Stimulated activated CD8-positive, alpha-beta memory T cell treated with anti-CD3 and anti-CD28 coated beads, Interleukin-4, amount 100 ng/mL, for 48 hours (primary cell): Measurements from ENCODE around the gene PNCK.
"Not testable (repeated sequence)": the region's sequence is repeated elsewhere in the genome, so short reads cannot be mapped to it uniquely, and the experiment has no call there.

Experiments
- DNase-seq: peaks from one replicate; pipeline ENCODE4 v3.0.0-alpha.2; 2020

PNCK gene

DNA sequence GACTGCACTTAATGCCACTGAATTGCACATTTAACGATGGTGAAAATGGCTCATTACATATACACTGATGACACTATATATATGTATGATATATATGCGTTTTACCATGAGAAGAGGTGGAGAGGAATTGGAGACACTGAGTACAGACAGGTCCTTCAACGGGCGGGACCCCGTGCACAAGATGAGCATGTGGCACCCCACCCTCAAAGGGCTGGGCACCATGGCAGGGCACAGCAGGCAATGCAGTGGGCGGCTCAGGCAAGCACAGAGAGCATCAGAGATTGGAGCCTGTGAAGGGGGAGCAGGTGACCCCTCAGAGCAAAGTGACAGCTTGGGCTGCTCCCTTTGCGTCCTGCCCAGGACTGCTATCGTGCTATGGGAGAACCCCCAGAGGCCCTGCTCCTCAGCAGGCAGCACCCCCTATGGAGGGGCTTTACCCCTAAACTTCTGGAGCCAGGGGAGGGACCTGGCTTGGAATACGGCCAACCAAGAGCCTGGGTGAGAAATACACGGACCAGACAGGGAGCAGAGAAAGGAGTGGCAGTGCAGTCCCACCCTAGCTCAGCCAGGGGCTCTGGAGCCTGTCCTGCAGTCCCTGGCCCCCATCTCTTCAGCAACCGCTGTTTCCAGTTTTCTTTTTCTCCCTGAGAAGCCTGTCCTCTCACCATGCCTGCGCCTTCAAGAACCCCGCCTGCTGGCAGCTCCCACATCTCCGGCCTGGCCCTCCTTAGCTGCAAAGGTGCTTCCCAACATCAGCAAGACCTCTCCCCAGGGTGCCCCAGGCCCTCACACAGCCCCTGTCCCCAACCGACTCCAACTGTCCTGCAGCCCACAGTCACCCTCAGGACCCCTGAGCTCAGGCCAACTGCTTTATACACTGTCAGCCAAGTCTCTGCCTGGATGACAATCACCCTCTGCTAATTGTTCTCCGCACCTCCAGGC, 24.6 kb upstream of the PNCK start:
- no peak for DNase-seq

DNA sequence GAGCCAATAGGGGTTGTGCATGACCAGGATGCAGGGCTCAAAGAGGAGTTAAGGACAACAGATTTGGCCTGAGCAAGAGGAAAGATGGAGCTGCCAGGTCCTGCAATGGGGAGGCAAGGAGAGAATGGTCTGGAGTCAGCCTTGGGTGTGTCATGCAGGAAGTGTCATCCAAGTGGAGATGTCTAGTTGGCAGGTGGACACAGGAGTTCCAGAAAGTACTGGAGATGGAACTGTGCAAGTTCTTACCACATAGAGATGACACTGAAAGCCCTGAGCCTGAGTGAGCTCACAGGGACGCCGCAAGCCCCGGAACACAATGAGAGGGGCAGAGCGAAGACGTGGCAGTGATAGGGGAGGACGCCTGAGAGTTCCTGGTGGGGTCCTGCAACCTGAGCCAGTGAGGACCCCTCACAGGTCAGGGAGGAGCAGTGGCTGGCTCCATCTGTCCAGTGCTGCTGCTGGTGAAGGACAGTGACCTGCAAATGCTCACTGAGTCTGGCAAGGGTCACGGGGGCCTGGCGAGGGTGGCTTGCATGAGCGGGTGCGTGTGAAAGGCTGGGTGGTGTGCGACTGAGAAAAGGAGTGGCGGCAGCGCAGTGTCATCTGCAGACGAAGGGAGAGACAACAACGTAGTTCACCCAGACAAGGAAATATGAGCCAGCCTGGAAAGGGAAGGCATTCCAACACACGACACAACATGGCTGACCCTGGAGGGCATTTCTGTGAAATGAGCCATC, 23.5 kb upstream of the PNCK start:
- DNase-seq = not testable (repeated sequence)

DNA sequence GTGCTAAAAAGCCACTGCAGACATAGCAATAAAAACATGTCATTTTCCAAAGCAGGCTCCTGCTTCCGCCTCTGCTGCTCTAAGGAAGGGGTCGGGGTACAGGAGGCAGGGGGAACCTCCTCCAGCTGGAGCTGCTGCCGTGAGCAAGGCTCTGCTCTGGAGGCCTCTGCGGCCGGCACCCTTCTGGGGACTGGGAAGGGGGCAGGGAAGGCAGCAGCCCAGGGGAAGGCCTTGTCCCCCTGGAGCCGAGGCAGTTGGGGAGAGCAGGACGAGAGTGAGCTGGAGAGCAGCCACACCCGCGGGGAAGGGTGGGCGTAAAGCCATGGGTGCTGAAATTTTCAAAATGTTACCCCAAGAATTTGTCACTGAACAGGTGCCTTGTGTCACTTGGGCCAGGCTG, 22.9 kb upstream of the PNCK start:
- DNase-seq = not testable (repeated sequence)

DNA sequence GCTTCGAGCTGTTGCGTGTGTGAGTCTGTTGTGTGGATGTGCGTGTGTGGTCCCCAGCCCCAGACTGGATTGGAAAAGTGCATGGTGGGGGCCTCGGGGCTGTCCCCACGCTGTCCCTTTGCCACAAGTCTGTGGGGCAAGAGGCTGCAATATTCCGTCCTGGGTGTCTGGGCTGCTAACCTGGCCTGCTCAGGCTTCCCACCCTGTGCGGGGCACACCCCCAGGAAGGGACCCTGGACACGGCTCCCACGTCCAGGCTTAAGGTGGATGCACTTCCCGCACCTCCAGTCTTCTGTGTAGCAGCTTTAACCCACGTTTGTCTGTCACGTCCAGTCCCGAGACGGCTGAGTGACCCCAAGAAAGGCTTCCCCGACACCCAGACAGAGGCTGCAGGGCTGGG, 22.5 kb upstream of the PNCK start:
- no peak for DNase-seq

DNA sequence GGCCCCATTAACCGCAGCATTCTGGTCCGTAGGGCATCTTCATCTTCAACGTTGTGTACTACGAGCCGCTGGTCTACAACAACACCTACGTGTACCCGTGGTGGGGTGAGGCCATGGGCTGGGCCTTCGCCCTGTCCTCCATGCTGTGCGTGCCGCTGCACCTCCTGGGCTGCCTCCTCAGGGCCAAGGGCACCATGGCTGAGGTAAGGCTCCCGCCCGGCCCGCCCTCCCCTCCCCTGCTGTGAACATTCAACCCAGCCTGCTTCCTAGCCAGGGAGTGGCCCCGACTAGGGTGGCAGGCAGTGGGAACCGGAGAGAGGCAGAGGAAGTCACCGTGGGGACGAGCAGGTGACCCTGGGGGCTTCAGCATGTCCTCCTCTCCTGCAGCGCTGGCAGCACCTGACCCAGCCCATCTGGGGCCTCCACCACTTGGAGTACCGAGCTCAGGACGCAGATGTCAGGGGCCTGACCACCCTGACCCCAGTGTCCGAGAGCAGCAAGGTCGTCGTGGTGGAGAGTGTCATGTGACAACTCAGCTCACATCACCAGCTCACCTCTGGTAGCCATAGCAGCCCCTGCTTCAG, 21.2 kb upstream of the PNCK start:
- no peak for DNase-seq

DNA sequence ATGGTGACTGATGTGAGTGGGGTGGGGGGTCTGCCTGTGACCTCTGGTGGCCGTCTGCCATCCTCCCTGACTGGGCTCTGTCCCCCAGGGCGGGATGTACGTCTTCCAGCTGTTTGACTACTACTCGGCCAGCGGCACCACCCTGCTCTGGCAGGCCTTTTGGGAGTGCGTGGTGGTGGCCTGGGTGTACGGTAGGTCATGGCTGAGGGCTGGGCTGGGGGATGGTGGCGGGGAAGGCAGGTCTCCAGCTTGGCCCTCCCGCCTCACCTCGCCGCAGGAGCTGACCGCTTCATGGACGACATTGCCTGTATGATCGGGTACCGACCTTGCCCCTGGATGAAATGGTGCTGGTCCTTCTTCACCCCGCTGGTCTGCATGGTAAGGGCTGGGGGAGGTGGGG, 20.6 kb upstream of the PNCK start:
- DNase-seq = not testable (repeated sequence)

DNA sequence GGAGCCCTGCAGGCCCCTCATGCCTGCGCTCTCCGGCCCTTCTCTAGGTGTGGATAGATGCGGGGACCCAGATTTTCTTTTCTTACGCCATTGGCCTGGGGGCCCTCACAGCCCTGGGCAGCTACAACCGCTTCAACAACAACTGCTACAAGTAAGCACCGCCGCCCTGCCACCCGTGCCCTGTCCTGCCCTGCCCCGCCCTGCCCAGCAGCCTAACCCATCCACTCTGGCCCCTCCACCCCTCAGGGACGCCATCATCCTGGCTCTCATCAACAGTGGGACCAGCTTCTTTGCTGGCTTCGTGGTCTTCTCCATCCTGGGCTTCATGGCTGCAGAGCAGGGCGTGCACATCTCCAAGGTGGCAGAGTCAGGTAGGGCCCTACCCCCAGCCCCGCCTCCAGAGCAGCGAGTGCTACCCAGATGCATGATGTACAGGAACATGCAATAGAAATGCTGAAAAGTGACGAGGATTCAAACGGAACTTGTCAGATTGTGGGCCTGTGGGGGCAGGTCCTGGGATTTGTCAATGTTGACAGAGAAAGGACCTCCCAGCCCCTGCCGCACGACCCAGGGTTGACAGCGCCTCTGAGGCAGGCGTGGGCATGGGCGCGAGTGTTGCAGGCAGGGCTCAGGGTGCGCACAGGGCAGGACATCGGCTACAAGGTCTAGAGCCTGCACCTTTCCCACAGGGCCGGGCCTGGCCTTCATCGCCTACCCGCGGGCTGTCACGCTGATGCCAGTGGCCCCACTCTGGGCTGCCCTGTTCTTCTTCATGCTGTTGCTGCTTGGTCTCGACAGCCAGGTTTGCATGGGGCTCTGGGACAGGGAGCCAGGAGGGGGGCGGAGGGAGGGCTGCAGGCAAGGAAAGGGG, 19.8 kb upstream of the PNCK start:
- no peak for DNase-seq

DNA sequence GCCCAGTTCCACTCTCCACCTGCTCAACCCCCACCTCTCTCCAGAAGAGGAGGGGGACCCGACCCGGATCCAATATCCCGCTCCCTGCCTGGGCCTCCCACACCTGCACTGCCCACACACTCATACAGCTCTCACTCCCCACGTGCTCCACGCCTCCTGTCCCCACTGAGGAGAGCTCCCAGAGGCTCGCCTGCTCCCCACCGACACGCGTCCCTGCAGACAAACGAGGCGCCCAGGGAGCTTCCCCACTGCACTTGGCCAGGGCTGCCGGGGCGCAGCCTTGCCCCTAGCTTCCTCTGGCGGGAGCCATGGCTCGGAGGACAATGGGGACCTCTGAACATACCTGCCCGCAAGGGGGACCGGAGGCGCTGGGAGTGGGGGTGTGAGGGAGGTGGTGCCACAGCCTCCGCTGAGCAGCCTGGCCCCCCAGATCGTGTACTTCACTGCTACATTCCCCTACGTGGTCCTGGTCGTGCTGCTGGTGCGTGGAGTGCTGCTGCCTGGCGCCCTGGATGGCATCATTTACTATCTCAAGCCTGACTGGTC, 19.1 kb upstream of the PNCK start:
- DNase-seq = no peak

DNA sequence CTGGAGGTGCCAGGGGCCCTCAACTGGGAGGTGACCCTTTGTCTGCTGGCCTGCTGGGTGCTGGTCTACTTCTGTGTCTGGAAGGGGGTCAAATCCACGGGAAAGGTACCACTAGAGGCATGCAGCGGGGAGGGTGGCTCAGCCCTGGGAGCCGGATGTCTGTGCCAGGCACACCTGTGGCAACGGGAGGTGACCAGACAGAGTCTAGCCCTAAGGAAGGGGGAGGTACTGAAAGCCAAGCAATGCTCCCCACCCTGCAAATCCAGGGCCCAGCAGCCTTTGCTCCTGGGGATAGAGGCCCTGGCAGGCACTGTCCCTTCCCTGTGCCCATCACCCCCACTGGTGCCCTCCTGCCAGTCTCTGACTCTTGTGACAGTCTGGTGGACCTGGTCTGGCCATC, 18.4 kb upstream of the PNCK start:
- no peak for DNase-seq

DNA sequence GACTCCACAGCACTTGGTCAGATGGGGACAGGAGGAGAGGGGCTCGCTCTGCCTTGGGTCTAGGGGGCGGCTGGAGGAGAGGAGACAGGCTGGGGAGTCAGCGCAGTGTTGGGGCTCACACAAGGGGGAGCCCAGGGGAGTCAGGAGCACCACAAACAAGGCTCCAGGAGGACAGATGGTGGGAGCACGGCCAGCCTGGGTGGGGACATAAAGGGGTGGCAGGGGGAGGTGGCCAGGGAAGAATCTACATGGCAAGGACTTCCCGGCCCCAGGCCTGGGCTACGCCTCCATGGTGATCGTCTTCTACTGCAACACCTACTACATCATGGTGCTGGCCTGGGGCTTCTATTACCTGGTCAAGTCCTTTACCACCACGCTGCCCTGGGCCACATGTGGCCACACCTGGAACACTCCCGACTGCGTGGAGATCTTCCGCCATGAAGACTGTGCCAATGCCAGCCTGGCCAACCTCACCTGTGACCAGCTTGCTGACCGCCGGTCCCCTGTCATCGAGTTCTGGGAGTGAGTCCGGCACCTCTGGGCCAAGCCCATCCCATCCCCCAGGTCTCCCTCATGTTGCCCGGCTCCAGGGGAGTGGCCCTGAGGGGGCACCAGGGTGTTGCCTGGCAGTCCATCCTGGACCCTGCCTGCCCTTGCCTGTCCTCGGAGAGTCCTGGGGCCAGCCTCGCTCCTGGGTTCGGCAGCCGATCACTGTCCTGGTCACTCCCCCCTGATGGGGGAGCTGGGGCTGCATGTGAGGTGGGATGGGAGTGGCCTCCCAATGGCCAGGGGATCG, 17.6 kb upstream of the PNCK start:
- DNase-seq = not testable (repeated sequence)

DNA sequence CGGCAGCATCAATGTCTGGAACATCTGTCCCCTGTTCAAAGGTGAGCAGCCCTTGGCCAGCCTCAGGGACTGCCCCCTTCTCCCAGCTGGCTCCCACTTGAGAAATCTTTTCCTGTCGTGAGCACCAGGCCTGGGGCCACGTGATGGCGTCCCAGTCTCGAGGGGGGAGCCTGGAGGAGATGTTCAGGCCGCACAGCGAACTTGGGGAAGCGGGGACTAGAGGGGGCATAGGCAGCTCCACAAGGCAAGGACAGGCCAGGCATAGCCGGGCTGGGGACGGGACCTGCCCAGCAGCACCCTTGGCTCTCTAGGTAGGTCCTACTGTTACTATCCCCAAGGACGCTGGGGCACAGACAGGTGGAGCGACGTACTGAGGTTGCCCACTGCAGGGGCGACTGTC, 16.9 kb upstream of the PNCK start:
- no peak for DNase-seq

DNA sequence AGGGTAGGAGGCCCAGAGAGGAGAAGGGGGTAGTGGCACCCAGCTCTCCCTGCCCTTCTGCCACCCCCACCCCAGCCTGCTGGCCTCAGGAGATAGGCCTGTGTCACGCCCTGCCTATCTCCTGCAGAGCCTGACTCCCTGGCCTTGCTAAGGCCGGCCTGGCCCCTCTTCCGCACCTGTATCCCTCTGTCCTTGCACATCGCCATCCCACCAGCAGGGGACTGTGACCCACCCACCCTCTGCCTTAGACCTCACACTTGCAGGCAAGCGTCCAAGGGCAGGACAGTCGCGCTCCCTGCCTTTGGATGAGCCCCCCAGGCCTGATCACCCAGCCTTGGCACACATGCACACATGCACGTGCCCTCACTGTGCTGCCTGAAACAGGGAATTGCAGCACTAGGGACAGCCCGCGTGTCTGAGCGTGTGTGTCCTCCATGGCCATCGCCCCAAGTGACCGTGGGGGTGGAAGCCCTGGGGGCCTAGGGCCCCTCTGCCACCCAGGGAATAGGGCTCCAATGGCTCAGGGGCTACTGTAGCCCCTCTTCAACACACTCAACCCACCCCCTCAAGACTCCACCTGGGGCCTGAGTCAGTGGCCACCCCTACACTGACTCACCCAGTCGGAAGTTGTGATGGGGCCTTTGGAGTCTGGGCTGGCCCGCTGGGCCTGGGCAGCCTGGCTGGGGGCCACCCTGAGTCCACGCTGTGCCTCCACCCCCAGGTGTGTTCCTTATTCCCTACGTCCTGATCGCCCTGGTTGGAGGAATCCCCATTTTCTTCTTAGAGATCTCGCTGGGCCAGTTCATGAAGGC, 16.2 kb upstream of the PNCK start:
- DNase-seq = no peak

DNA sequence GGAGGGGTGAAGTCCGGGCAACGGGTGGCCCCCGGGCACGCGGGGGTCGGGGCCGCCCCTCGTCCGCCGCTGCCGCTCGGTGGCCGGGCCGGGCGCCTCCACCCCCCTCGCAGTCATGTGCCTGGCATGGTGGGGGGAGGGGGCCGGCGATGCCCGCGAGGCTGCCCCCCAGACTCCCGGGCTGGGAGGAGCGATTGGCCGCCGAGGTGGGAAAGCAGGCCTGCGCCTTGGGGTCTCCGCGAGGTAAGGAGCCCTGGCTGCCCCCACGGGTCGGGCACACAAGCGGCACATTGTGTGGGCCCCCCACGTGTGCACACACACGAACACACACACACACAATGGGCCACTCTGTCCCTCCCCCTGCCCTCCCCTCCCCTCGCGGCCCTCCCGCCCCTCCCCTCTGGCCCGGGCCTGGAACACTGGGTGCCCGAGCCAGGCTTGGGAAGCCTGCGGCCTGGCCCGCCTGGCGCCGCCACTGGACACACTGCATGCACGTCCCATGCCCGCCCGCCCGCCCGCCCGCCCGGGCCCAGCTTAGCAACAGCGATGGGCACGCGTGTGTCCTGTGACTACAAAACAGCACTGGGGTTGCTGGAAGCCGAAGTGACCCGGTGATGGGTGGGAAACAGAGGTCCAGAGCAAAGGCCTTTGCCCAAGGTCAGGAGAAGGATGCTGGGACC, 15.4 kb upstream of the PNCK start:
- no peak for DNase-seq

DNA sequence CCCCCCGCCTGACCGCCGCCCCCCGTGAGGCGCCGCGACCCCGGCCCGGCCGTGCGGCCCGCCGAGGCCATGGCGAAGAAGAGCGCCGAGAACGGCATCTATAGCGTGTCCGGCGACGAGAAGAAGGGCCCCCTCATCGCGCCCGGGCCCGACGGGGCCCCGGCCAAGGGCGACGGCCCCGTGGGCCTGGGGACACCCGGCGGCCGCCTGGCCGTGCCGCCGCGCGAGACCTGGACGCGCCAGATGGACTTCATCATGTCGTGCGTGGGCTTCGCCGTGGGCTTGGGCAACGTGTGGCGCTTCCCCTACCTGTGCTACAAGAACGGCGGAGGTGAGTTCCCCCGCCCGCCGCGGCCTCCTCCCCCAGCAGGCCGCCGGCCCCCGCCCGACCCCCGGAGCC, 14.9 kb upstream of the PNCK start:
- no peak for DNase-seq

DNA sequence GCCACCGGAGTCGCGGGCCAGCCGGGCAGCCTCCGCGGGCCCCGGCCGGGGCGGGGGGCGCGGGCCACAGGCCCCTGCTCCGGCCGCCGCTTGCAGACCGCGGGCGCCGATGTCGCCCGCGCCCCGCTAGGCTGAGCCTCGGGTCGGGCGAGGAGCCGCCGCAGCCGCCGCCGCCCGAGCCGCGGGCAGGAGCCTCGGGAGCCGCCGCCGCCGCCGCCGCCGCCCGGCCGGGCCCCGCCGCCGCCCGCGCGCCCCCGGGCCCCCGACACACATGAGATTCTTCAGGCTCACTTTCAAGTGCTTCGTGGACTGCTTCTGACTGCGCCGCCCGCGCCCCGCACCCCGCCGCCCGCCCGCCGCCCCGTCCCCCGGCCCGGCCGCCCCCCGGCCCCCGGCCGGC, 14.5 kb upstream of the PNCK start:
- DNase-seq = no peak

DNA sequence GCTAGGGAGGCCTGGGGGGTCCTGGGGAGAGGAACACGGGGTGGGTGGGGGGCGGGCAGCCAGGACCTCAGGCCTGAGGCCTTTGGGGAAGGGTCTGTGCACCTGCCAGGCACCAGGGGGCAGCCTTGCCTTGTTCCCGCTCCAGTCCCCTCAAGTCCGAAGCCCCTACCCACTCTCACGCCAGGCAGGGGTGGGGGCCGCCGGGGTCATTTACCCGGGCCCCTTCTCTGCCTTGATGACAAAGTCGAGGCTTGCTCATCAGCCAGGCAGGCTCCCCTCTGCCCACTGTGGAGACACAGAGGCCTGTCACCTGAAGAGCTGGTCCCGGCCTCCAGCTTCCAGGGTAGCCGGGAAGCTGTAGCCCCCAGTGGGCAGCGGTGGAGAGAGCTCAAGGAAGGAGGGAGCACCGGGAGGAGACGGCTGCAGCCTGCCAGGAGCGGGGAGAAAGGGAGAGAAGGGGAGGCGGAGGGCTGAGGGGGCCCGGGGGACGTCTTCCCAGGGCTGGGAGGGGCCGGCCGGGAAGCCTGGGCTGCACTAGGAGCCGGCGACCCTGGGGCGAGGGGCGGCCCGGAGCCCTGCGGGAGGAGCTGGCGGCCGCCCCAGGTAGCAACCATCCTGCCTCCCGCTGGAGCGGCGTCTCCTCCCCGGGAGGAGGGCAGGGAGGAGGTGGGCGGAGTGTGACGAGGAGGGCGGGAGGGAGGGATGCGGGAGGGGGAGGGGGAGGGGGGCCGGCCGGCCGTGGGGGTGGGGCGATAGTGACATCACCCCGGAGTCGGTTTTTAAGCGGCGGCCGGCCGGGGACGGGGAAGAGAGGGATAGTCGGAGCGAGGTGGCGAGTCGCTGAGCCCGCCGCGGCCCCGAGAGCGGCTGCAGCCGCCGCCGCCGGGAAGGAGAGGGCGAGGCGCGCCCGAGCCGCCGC, 13.8 kb upstream of the PNCK start, which contains the start of gene SLC6A8:
Gene SLC6A8 (plus strand): TSS at position 806 of the 919 bp plus-strand sequence. CDS start 649 bp downstream, outside the sequence.
- DNase-seq = peak; percentile 45

DNA sequence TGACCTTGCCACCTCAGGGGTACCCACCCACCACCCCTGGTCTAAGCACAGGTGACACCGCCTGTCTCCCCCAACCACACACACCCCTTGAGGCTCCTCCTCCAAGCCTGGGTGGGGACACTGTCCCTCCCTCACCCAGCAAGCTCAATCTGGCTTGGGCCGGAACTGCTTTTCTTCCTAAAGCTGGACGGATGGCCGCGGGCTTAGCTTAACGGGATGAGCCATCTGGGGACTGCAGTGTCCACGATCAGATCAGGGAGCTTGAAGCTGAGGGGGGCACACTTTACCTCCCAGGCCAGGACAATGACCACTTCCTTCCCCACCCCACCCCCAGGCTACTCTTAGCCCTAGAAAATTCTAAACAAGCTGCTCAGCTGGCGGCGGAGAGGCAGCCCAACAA, 13.1 kb upstream of the PNCK start:
- DNase-seq = no peak

DNA sequence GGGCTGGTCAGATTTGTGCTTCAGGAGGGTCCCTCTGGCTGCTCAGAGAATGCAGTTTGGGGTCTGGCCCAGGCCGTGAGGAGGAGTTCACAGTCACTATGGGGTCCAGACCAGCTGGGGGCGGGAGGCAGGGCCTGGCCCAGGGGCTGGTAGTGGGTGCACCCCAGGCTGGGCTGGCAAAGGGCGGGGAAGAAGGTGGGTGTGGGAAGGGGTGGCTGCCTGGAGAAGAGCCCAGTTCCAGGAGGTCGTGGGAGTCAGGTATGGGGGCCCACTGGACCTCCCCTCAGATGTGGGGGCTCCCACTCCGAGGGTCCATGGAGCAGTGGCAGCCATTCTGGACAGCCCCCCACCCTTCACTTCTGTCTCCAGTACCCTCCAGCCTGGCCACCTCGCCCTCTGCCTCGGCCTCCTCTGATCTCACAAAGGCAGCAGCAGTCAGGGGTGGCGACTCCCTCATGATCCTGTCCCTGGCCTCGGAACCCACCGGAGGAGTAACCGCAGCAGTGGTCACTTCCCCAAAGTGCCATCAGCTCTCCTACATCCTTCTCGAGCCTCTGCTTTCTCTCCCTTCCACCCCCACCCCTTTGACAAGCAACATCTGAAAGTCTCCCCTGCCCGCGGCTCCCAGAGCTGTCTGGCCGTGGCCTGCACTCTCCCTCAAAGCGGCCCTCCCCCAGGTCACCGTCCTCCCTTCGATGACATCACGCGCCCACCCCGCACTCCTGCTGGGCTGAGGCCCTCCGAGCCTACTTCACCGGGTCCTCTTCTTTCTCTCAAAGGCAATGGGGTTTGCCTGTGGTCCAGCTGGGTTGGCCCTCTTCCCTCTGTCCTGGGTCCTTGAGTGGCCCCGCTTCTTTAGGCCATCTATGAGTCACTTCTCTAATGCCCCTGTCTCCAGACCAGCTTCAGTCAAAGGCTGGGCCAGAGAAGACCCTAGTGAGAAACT, 12.4 kb upstream of the PNCK start:
- no peak for DNase-seq
